Fibroblast of skin of left quadriceps (primary cell): ENCODE results near the gene SPATA6.
"Not testable (repeated sequence)": the region's sequence is repeated elsewhere in the genome, so short reads cannot be mapped to it uniquely, and the experiment has no call there.

Experiments used
- DNase-seq, 2 experiments: peaks; one replicate each; pipeline ENCODE4 v3.0.0-alpha.2; 2013; ENCODE audit warnings: low read depth in 2 of 2

Gene SPATA6

DNA sequence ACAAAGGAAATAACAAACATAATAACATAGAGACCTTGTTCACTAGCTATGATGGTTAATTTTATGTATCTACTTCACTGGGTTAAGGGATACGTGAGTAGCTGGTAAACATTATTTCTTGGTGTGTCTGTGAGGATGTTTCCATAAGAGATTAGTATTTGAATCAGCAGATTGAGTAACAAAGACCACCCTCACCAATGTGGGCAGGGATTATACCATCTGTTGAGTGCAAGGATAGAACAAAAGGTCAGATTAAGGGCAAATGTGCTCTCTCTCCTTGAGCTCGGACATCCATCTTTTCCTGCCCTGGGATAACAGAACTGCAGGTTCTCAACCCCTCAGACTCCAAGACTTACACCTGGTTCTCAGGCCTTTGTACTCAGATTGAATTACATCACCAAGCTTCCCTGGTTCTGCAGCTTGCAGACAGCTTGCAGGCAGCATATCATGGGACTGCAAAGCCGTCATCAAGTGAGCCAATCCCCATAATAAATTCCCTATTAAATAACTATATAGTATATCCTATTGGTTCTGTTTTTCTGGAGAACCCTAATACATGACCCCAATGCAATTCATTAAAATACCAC lies 9.2 kb downstream of the SPATA6 start:
- no peak for DNase-seq

DNA sequence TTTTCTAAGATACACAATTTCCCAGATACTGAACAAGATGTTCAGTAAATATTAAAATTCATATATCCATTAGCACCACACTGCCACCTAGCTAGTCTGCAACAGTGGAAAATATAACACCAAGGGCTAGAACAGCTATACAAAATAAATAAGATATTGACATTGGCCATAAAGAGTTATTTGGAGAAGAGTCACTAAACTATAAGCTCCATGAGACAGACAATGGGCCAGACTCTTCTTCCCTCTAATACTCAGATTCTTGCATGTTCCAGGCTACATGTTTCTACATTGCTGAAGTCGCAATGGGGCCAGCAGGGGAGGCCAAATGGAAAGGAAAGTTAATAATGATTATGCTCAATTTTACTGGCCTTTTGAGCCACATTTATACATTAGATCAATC lies 21.5 kb downstream of the SPATA6 start:
- DNase-seq, result no peak

DNA sequence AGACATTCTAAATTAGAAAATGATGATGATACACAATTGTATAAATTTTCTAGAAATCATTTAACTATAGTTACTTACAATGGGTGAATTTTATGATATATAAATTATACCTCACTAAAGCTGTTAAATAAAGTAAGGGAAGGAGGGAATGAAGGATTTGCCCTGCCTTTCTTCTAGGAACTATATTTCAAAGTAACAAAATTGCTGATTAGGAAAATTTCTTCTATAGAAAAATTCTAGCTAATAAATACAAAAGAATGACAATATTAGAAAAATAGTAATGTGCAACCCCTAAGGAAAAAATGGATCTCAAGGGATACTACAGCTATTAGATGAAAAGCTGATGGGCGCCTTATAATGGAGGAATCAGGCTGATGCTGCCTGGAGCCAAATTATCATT lies 23.1 kb downstream of the SPATA6 start:
- DNase-seq, result no peak

DNA sequence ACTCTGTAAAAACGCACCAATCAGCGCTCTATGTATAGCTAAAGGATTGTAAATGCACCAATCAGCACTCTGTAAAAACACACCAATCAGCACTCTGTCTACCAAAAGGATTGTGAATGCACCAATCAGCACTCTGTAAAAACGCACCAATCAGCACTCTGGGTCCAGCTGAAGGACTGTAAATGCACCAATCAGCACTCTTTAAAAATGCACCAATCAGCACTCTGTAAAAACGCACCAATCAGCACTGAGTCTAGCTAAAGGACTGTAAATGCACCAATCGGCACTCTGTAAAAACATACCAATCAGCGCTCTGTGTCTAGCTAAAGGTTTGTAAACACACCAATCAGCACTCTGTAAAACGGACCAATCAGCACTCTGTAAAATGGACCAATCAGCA lies 27.8 kb downstream of the SPATA6 start:
- DNase-seq, result not testable (repeated sequence)

DNA sequence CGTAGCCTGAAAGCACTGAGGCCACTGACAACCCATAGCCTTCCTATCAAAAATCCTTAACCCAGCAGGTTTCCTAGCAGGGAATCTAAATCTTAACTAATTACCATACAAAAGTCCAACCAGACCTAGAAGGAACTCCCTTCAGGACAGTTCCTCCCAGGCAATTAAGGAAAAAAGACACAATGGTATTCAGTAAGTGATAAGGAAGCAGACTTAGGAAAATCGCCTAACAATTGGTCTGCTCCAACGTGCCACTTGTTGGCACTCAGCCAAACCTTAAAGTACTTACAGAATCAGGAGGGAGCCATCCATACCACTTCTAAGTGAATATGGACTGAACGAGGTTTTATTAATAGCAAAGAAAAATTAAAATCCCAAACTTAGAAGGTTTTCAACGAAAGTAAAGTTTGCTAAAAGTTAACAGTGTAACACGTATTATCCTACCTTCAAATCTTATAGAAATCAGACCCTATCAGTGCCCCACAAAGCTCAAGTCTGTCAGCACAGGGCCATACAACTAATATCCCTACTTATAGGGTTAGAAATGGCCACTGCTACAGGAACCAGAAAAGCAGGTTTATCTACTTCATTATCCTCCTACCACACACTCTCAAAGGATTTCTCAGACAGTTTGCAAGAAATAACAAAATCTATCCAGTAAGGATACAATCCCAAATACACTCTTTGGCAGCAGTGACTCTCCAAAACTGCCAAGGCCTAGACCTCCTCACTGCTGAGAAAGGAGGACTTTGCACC lies 29.0 kb downstream of the SPATA6 start:
- no peak for DNase-seq

DNA sequence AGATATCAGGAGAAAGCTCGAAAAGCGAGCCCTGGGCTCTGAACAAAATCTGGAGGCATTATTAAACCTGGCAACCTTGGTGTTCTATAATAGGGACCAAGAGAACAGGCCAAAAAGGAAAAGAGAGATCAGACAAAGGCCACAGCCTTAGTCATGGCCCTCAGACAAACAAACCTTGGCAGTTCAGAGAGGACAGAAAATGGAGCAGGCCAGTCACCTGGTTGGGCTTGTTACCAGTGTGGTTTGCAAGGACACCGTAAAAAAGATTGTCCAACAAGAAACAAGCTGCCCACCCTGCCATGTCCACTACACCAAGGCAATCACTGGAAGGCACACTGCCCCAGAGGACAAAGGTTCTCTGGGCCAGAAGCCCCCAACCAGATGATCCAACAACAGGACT lies 31.2 kb downstream of the SPATA6 start:
- DNase-seq, result not testable (repeated sequence)

DNA sequence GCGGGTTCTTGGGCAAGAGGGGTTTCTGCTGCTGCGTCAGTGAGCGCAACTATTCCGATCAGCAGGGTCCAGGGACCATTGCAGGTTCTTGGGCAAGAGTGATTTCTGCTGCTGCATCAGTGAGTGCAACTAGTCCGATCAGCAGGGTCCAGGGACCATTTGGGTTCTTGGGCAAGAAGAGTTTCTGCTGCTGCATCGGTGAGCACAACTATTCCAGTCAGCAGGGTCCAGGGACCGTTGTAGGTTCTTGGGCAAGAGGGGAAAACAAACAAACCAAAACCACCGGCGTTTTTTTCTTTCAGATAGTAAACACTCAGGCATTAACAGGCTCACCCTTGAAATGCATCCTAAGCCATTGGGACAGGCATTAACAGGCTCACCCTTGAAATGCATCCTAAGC lies 32.6 kb downstream of the SPATA6 start:
- no peak for DNase-seq

DNA sequence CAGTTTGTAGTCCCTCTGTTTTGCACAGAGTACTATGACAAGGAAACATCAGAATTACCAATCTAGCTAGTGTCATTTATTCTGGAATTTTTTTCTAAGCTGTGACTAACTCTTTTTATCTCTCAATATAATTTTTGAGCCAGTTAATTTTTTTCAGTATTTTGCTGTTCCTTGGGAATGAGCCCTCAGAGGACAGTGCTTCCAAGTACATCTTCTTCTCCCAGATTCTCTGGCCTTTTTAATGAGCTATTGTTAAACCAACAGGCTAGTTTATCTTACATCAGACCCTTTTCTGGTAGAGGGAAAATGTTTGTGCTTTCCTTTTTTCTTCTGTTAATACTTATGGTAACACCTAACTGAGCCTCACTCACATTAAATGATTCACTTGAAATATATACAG lies 34.6 kb downstream of the SPATA6 start:
- not testable (repeated sequence) for DNase-seq

DNA sequence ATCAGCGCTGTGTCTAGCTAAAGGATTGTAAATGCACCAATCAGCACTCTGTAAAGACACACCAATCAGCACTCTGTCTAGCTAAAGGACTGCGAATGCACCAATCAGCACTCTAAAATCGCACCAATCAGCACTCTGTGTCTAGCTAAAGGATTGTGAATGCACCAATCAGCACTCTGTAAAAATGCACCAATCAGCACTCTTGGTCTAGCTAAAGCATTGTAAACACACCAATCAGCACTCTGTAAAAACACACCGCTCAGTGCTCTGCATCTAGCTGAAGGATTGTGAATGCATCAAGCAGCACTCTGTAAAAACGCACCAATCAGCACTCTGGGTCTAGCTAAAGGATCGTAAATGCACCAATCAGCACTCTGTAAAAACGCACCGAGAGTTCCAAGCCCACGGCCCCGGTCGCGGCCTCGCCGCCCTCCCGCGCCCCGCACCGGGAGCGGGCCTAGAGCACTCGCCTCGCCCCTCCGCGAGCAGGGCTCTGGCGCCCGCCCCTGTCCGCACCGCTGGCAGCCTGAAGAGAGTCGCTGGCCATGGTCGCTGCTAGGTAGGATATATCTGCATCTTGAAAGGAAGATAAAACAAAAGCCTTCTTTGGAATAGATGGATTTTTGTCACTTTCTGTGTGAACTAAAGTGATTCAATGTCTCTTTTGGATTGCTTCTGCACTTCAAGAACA lies 36.5 kb downstream of the SPATA6 start:
- not testable (repeated sequence) for DNase-seq

DNA sequence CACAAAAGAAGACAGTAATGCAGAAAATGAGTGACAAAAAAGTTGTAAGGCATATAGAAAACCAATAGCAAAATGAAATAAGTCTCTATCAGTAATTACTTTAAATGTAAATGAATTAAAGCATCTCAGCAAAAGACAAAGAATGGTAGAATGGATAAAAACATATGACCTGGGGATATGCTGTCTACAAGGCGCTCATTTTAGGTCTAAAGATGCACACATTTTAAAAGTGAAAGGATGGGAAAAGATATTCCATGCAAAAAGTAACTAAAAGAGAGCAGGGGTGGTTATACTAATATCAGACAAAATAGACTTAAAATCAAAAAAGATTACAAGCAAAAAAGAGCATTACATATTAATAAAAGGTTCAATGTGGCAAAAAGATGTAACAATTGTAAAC lies 41.2 kb downstream of the SPATA6 start:
- DNase-seq, result no peak

DNA sequence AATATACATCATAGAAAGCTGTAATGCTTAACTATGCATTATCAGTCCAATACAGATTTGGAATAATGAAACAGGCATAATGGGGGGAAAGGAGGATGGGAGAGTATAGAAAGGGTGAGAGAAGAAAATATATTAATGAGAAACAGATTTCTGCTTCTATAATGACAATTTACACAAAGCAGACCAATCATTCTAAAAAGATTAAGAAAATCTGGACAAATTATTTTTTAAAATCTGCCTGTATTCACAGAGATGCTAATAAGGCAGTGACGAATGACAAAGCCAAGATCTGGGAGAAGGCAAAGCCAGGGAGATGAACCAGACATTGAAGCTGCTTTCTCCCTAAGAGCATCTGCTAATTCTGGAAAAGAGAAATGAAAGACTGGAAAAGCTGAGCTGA lies 50.0 kb downstream of the SPATA6 start:
- DNase-seq, result no peak

DNA sequence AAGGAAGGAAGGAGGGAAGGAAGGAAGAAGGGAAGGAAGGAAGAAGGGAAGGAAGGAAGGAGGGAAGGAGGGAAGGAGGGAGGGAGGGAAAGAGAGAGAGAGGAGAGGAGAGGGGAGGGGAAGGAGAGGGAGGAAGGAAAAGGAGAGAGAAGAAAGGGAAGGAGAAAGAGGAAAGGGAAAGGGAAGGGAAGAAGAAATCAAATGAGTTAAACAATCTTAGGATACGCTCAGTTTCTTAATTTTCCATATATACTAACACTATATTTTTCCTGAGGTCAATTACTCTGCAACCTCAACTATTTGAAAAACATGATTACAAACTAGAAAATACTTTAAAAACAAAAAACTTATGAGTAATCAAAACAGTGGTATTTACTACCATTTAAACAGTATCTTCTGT lies 53.3 kb downstream of the SPATA6 start:
- DNase-seq, result no peak

DNA sequence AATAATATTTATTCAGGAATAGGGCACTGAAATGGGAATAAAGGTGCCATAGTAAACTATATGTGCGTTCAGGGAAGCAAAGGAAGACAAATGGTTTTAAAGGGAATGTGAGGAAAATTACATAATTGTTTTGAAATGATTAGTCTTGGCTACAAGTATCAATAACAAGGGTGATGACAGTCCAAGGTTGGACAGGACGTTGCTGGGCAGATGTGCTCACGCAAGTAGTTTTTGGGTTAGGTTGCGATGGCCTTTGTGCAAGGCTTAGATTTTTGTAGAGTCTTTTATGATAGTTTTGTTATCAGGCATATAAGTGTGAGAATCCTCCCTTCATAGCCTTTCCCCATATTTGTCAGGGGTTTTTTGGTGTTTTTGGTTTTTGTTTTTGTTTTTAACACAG lies 57.0 kb downstream of the SPATA6 start:
- DNase-seq, result no peak

DNA sequence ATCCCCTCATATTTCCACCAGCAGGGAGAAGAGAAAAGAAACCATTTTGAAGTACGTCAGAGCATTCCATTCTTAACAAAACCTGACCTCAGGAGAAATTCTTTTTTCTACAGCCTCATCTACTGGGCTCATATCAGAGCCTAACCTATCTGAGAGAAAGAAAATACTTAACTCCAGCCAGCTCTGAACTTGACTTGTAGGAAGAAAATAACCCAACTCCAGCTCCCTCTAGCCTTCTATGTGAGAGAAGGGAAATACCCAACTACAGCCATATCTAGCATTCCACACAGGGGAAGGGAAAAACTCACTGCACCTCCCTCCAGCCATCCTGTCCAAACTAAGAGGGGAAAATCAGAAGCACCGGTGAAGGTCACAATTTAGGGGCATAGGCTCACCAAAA lies 57.7 kb downstream of the SPATA6 start:
- DNase-seq, result no peak

DNA sequence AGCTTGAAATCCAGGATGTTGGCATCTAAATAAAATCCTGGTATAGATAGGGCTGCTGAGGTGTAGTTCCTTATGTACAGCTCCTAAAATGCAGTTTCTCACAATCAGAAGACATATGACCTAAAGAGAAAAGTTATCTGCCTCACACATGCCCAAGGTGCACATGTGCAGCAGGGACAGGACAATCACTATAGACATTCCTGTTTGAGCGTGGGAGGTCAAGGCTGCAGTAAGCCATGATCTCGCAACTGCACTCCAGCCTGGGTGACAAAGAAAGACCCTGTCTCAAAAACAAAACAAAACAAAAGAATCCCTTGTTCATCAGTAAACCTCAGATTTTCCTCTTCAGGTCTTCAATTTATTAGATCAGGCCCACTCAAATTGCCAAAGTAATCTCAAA lies 66.1 kb downstream of the SPATA6 start:
- no peak for DNase-seq

DNA sequence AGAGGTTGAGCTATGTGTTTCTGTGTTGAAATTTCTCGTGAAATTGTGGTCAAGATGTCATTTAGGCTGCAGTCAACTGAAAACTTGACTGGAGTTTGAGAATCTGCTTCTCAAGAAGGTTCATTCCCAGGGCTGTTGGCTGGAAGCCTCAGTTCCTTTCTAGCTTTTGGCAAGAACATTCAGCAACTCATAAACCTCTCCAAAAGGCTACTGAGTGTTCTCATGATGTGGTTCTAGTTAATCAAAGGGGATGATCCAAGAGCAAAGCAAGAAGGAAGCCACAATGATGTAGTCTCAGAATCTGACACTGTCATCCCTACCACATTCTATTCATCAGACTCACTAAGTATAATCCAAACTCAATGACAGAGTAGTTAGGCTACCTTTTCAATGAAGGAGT lies 66.6 kb downstream of the SPATA6 start:
- no peak for DNase-seq

DNA sequence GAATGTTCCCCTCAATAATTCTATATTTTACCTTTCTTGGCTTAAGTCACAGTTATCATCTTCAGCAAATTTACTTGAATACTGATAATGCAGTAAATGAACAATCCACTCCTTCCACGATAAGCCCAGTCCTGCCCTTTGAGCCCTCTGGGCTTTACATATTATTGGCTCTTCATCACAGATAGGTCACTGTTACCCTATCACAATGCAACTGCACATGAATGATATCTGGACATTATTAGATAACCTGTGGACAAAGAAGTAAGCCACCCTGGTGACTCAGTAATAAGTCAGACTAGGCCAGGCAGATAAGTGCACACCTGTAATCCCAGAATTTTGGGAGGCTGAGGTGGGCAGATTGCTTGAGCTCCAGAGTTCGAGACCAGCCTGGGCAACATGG lies 69.4 kb downstream of the SPATA6 start:
- no peak for DNase-seq

DNA sequence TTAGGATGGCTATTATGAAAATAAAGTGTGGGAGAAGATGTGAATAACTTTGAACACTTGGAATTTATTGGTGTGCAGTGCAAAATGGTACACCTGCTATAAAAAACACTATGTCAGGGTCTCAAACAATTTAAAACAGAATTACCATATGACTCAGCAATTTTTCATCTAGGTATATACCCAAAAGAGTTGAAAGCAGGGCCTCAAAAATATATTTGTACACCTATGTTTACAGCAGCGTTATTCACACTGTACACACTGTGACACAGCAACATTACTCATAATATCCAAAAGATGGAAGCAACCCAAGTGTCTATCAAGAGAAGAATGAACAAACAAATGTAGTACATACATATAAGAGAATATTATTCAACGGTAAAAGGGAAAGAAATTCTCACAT lies 75.8 kb downstream of the SPATA6 start:
- no peak for DNase-seq

DNA sequence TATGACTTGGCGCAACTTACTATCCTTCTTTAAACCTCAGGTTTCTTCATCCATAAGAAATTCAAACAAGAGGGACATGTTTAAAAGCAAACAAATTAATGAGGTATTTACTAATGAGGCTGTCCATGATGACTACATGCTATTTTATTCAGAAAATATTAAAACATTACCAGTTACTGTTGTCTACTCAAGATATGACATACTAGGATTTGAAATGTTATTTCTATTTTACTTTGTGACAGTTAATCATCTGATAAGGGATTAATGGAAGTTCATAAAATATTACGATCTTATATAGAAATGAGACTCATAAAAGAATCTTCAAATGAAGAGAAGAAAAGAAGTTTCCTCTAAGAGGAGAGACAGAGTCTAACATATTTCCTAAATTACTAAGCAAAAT lies 80.1 kb downstream of the SPATA6 start:
- DNase-seq, result no peak

DNA sequence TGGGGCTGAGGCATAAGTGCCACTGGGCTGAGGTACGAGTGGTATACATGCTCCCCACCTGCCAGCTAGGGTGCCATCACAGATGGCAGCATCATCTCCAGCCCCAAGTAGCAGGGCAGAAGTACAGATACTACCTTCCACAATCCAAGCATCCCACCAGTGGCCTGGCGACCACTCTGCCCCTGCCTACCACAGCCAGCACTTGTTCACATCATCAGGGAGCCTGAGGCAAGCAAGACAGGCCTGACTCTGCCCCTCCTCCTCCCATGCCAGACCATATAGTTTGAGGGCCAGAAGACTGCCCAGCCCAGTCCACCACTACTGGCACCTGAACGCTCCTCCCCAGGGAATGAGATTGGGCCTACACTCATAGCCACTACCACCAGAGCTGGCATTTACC lies 84.6 kb downstream of the SPATA6 start:
- no peak for DNase-seq

DNA sequence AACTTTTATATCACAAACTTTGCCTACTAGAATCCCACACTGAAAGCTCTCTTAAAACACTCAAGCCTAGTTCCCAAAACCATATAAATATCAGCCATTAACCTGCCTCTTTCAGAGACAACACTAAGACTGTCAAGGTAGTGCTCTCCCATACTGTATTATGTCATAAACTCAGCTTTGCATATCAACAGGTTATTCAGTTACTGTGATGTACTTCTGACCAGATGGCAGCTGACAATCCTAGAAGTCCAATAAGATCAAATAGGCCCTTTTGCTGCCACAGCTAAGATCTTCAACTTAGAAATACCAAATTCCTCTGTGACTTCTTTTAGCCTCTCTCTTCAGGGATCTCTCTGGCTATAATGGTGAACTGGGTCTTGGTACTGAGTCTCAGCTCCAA lies 97.2 kb downstream of the SPATA6 start:
- DNase-seq, result no peak

DNA sequence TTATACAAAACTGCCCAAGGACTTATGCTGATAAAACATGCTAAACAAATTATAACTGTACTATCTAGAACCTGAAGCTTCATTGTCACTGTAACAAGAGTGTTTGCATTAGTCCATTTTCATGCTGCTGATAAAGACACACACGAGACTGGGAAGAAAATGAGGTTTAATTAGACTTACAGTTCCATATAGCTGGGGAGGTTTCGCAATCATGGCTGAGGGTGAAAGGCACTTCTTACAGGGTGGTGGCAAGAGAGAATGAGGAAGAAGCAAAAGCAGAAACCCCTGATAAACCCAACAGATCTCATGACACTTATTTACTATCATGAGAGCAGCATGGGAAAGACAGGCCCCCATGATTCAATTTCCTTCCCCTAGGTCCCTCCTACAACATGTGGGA lies 100.4 kb downstream of the SPATA6 start:
- no peak for DNase-seq

DNA sequence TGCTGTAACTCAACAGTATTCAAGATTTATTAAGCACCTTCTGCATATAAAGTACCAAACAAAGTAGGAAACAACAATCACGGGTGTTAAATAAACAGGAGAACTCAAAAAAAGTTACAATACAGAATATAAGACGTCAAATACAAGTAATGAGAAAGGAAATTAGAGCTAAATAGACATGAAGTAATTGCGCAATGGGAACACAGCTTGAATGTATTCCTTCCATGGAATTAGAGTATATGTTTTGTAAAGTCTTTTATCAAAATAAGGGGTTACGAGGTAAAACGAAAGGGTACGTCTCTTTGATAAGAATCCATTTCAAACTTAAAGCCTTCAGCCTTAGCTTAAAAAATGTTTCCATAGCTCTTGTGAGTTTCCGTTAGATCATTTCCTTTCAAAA lies 109.1 kb downstream of the SPATA6 start:
- no peak for DNase-seq
